ENCODE measurements around the gene RIT2.

- TF ChIP-seq POLR2A (IDR thresholded peaks at IDR 0.05) = no peak
- no peak for TF ChIP-seq CTCF (IDR thresholded peaks at IDR 0.05)
These were observed 23.9 kb upstream of the RIT2 start for GRCh38 chr18:43139288-43139946.

Measured in Peyer's patch (tissue), 4 donors.